ENCODE data around the gene TNNT2. TPM values are rescaled to one million over a fixed set of nuclear protein-coding genes. Genes with fewer than 3 reads are reported as not detected.

TNNT2 gene
- polyA plus RNA-seq, 4 donors: 0.78 to 86.7 (median 12.6) TPM

GRCh38 chr1:201360901-201361651 lies 16.4 kb downstream of the TNNT2 start:
- 78 to 82% (median 81%) methylated on average over 15 of the region's 15 CpGs for WGBS, 3 donors
- H3K27me3 ChIP-seq (ENCODE audit: control insufficient read depth in 3 of 3, insufficient read depth in 3 of 3, low read length in 3 of 3): peaks cover 0 to 10% (median 0%) of the 10 kb centered on the region in 3 donors
- H3K36me3 ChIP-seq (ENCODE audit: control insufficient read depth in 3 of 3, insufficient read depth in 2 of 3, low read depth in 1 of 3, low read length in 3 of 3): no peaks in the 10 kb centered on the region
- no peak overlapping the region for H3K4me3 ChIP-seq (ENCODE audit: low read depth in 1 of 3, low read length in 3 of 3)
- FAIRE-seq: no peak
- no peaks in the 10 kb centered on the region for H3K9me3 ChIP-seq (ENCODE audit: control insufficient read depth in 2 of 2, insufficient read depth in 1 of 2, low read depth in 1 of 2, low read length in 1 of 2)
- H3K4me1 ChIP-seq (ENCODE audit: control insufficient read depth in 3 of 3, insufficient read depth in 2 of 3, low read depth in 1 of 3, low read length in 2 of 3): no peaks in the 10 kb centered on the region
- DNase-seq: peak in 1 of 2 donors; percentile 16
- H3K27ac ChIP-seq (ENCODE audit: low read depth in 1 of 3, low read length in 2 of 3): no peak overlapping the region

GRCh38 chr1:201360486-201360885 lies 17.0 kb downstream of the TNNT2 start:
- no peak for FAIRE-seq
- Histone ChIP-seq H3K4me3 (ENCODE audit: low read depth in 1 of 3, low read length in 3 of 3) (no peak overlapping the region), H3K9me3 (ENCODE audit: control insufficient read depth in 2 of 2, insufficient read depth in 1 of 2, low read depth in 1 of 2, low read length in 1 of 2) (no peaks in the 10 kb centered on the region), H3K4me1 (ENCODE audit: control insufficient read depth in 3 of 3, insufficient read depth in 2 of 3, low read depth in 1 of 3, low read length in 2 of 3) (no peaks in the 10 kb centered on the region), H3K27me3 (ENCODE audit: control insufficient read depth in 3 of 3, insufficient read depth in 3 of 3, low read length in 3 of 3) (peaks cover 0 to 11% (median 0%) of the 10 kb centered on the region in 3 donors), H3K36me3 (ENCODE audit: control insufficient read depth in 3 of 3, insufficient read depth in 2 of 3, low read depth in 1 of 3, low read length in 3 of 3) (no peaks in the 10 kb centered on the region), H3K27ac (ENCODE audit: low read depth in 1 of 3, low read length in 2 of 3) (no peak overlapping the region)
- no peak for DNase-seq
- WGBS, 3 donors: 67 to 84% (median 69%) methylated on average over 7 of the region's 7 CpGs

- Histone ChIP-seq H3K4me1 (ENCODE audit: control insufficient read depth in 3 of 3, insufficient read depth in 2 of 3, low read depth in 1 of 3, low read length in 2 of 3) (no peaks in the 10 kb centered on the region), H3K36me3 (ENCODE audit: control insufficient read depth in 3 of 3, insufficient read depth in 2 of 3, low read depth in 1 of 3, low read length in 3 of 3) (no peaks in the 10 kb centered on the region), H3K9me3 (ENCODE audit: control insufficient read depth in 2 of 2, insufficient read depth in 1 of 2, low read depth in 1 of 2, low read length in 1 of 2) (no peaks in the 10 kb centered on the region), H3K27me3 (ENCODE audit: control insufficient read depth in 3 of 3, insufficient read depth in 3 of 3, low read length in 3 of 3) (peaks cover 0 to 14% (median 0%) of the 10 kb centered on the region in 3 donors), H3K27ac (ENCODE audit: low read depth in 1 of 3, low read length in 2 of 3) (no peak overlapping the region), H3K4me3 (ENCODE audit: low read depth in 1 of 3, low read length in 3 of 3) (no peak overlapping the region)
- FAIRE-seq (no peak), DNase-seq (no peak)
- 78 to 92% (median 81%) methylated on average over 2 of the region's 2 CpGs for WGBS, 3 donors
Measured at GRCh38 chr1:201359873-201360210, 17.6 kb downstream of the TNNT2 start.

GRCh38 chr1:201359031-201359872 lies 18.2 kb downstream of the TNNT2 start:
- no peak for FAIRE-seq
- no peak for DNase-seq
- WGBS, 3 donors: 76 to 81% (median 77%) methylated on average over 18 of the region's 18 CpGs
- no peak overlapping the region for H3K4me3 ChIP-seq (ENCODE audit: low read depth in 1 of 3, low read length in 3 of 3)
- H3K27me3 ChIP-seq (ENCODE audit: control insufficient read depth in 3 of 3, insufficient read depth in 3 of 3, low read length in 3 of 3): peaks cover 0 to 14% (median 0%) of the 10 kb centered on the region in 3 donors
- H3K9me3 ChIP-seq (ENCODE audit: control insufficient read depth in 2 of 2, insufficient read depth in 1 of 2, low read depth in 1 of 2, low read length in 1 of 2): no peaks in the 10 kb centered on the region
- no peaks in the 10 kb centered on the region for H3K36me3 ChIP-seq (ENCODE audit: control insufficient read depth in 3 of 3, insufficient read depth in 2 of 3, low read depth in 1 of 3, low read length in 3 of 3)
- H3K27ac ChIP-seq (ENCODE audit: low read depth in 1 of 3, low read length in 2 of 3): no peak overlapping the region
- no peaks in the 10 kb centered on the region for H3K4me1 ChIP-seq (ENCODE audit: control insufficient read depth in 3 of 3, insufficient read depth in 2 of 3, low read depth in 1 of 3, low read length in 2 of 3)

- FAIRE-seq: no peak
- Histone ChIP-seq H3K4me1 (ENCODE audit: control insufficient read depth in 3 of 3, insufficient read depth in 2 of 3, low read depth in 1 of 3, low read length in 2 of 3) (no peaks in the 10 kb centered on the region), H3K9me3 (ENCODE audit: control insufficient read depth in 2 of 2, insufficient read depth in 1 of 2, low read depth in 1 of 2, low read length in 1 of 2) (no peaks in the 10 kb centered on the region), H3K4me3 (ENCODE audit: low read depth in 1 of 3, low read length in 3 of 3) (no peak overlapping the region), H3K36me3 (ENCODE audit: control insufficient read depth in 3 of 3, insufficient read depth in 2 of 3, low read depth in 1 of 3, low read length in 3 of 3) (no peaks in the 10 kb centered on the region), H3K27me3 (ENCODE audit: control insufficient read depth in 3 of 3, insufficient read depth in 3 of 3, low read length in 3 of 3) (peaks cover 0 to 14% (median 0%) of the 10 kb centered on the region in 3 donors), H3K27ac (ENCODE audit: low read depth in 1 of 3, low read length in 2 of 3) (no peak overlapping the region)
- 83 to 90% (median 90%) methylated on average over 4 of the region's 4 CpGs for WGBS, 3 donors
- no peak for DNase-seq
Measured at GRCh38 chr1:201358596-201358995, 18.9 kb downstream of the TNNT2 start.

GRCh38 chr1:201357636-201358348 lies 19.7 kb downstream of the TNNT2 start:
- 74 to 78% (median 75%) methylated on average over 10 of the region's 10 CpGs for WGBS, 3 donors
- FAIRE-seq (no peak), DNase-seq (no peak)
- no peaks in the 10 kb centered on the region for H3K4me1 ChIP-seq (ENCODE audit: control insufficient read depth in 3 of 3, insufficient read depth in 2 of 3, low read depth in 1 of 3, low read length in 2 of 3)
- no peaks in the 10 kb centered on the region for H3K9me3 ChIP-seq (ENCODE audit: control insufficient read depth in 2 of 2, insufficient read depth in 1 of 2, low read depth in 1 of 2, low read length in 1 of 2)
- H3K36me3 ChIP-seq (ENCODE audit: control insufficient read depth in 3 of 3, insufficient read depth in 2 of 3, low read depth in 1 of 3, low read length in 3 of 3): no peaks in the 10 kb centered on the region
- H3K4me3 ChIP-seq (ENCODE audit: low read depth in 1 of 3, low read length in 3 of 3): no peak overlapping the region
- H3K27ac ChIP-seq (ENCODE audit: low read depth in 1 of 3, low read length in 2 of 3): no peak overlapping the region
- peaks cover 0 to 14% (median 0%) of the 10 kb centered on the region in 3 donors for H3K27me3 ChIP-seq (ENCODE audit: control insufficient read depth in 3 of 3, insufficient read depth in 3 of 3, low read length in 3 of 3)

GRCh38 chr1:201357211-201357610 lies 20.3 kb downstream of the TNNT2 start:
- DNase-seq (no peak), FAIRE-seq (no peak)
- H3K36me3 ChIP-seq (ENCODE audit: control insufficient read depth in 3 of 3, insufficient read depth in 2 of 3, low read depth in 1 of 3, low read length in 3 of 3): no peaks in the 10 kb centered on the region
- H3K27me3 ChIP-seq (ENCODE audit: control insufficient read depth in 3 of 3, insufficient read depth in 3 of 3, low read length in 3 of 3): peaks cover 0 to 12% (median 0%) of the 10 kb centered on the region in 3 donors
- H3K4me1 ChIP-seq (ENCODE audit: control insufficient read depth in 3 of 3, insufficient read depth in 2 of 3, low read depth in 1 of 3, low read length in 2 of 3): no peaks in the 10 kb centered on the region
- H3K4me3 ChIP-seq (ENCODE audit: low read depth in 1 of 3, low read length in 3 of 3): no peak overlapping the region
- 85 to 94% (median 91%) methylated on average over 7 to 8 of the region's 8 CpGs for WGBS, 3 donors
- H3K27ac ChIP-seq (ENCODE audit: low read depth in 1 of 3, low read length in 2 of 3): no peak overlapping the region
- no peaks in the 10 kb centered on the region for H3K9me3 ChIP-seq (ENCODE audit: control insufficient read depth in 2 of 2, insufficient read depth in 1 of 2, low read depth in 1 of 2, low read length in 1 of 2)

GRCh38 chr1:201356701-201357100 lies 20.8 kb downstream of the TNNT2 start:
- 76 to 90% (median 86%) methylated on average over 11 of the region's 11 CpGs for WGBS, 3 donors
- Histone ChIP-seq H3K36me3 (ENCODE audit: control insufficient read depth in 3 of 3, insufficient read depth in 2 of 3, low read depth in 1 of 3, low read length in 3 of 3) (no peaks in the 10 kb centered on the region), H3K27ac (ENCODE audit: low read depth in 1 of 3, low read length in 2 of 3) (no peak overlapping the region), H3K4me3 (ENCODE audit: low read depth in 1 of 3, low read length in 3 of 3) (no peak overlapping the region), H3K4me1 (ENCODE audit: control insufficient read depth in 3 of 3, insufficient read depth in 2 of 3, low read depth in 1 of 3, low read length in 2 of 3) (no peaks in the 10 kb centered on the region), H3K27me3 (ENCODE audit: control insufficient read depth in 3 of 3, insufficient read depth in 3 of 3, low read length in 3 of 3) (peaks cover 0 to 7% (median 0%) of the 10 kb centered on the region in 3 donors), H3K9me3 (ENCODE audit: control insufficient read depth in 2 of 2, insufficient read depth in 1 of 2, low read depth in 1 of 2, low read length in 1 of 2) (no peaks in the 10 kb centered on the region)
- no peak for DNase-seq
- FAIRE-seq: no peak

Measured in small intestine (tissue), 7 donors.